IMR-90 (cell line): Measurements from ENCODE around the gene GRID1. TPM values are rescaled to one million over a fixed set of nuclear protein-coding genes. Genes with fewer than 3 reads are reported as not detected.

ENCODE experiments used
- ATAC-seq: fragments of 200-7000 bp; cut with Tn5 transposase; 2 replicates; pipeline ENCODE4 v1.9.1; 2020; ENCODE audit warnings: low read depth, mild to moderate bottlenecking, moderate library complexity
- BruUV-seq: library from RNA; stranded (reverse); fragments of 400-500 nt; replicated peaks from 2 replicates; lab custom pipeline; 2021; lab: Mats Ljungman, UMichigan
- CTCF ChIA-PET: fragments of 300-600 bp; formaldehyde crosslinking; extraction: SDS; loops from one replicate; lab custom pipeline; 2021; ENCODE audit warnings: antibody characterized with exemption; lab: Yijun Ruan, JAX
- POLR2A ChIA-PET: fragments of 300-600 bp; sonication (Branson Sonifier 250); formaldehyde crosslinking; loops from one replicate; lab custom pipeline; 2022; ENCODE audit warnings: antibody characterized with exemption; ENCODE audit not compliant: unreplicated experiment; lab: Charles Lee
- DNase-seq: peaks from one replicate; pipeline ENCODE4 v3.0.0; 2013
- H2AFZ ChIP-seq: replicated peaks from 2 replicates; pipeline ENCODE3; 2013; ENCODE audit warnings: low read length, mild to moderate bottlenecking; ENCODE audit not compliant: poor library complexity
- H2AK5ac ChIP-seq: 2 replicates; pipeline ENCODE4 v1.6.1; 2013; ENCODE audit warnings: low read depth, low read length, inconsistent platforms
- H2AK9ac ChIP-seq: replicated peaks from 2 replicates; pipeline ENCODE3; 2013; ENCODE audit warnings: mild to moderate bottlenecking, low read depth, low read length, moderate library complexity; ENCODE audit not compliant: poor library complexity
- H2BK120ac ChIP-seq: 2 replicates; pipeline ENCODE4 v1.6.1; 2013; ENCODE audit warnings: low read depth, low read length, inconsistent platforms
- H2BK15ac ChIP-seq: 3 replicates; pipeline ENCODE4 v1.6.1; 2013; ENCODE audit warnings: low read depth, low read length, inconsistent platforms
- H2BK20ac ChIP-seq: 2 replicates; pipeline ENCODE4 v1.6.1; 2013; ENCODE audit warnings: low read depth, mild to moderate bottlenecking, inconsistent platforms, low read length, moderate library complexity
- H2BK5ac ChIP-seq: 2 replicates; pipeline ENCODE4 v1.6.1; 2013; ENCODE audit warnings: mild to moderate bottlenecking, low read depth, low read length, inconsistent platforms; ENCODE audit not compliant: poor library complexity, severe bottlenecking
- H3K14ac ChIP-seq: replicated peaks from 2 replicates; pipeline ENCODE4 v1.6.1; 2013; ENCODE audit warnings: low read depth, low read length, inconsistent platforms
- H3K18ac ChIP-seq: 2 replicates; pipeline ENCODE4 v1.6.1; 2013; ENCODE audit warnings: low read depth, low read length, control low read depth
- H3K23ac ChIP-seq: 2 replicates; pipeline ENCODE4 v1.6.1; 2013; ENCODE audit warnings: low read depth, low read length, inconsistent platforms
- H3K27ac ChIP-seq: 2 replicates; pipeline ENCODE4 v1.5.1; 2013; ENCODE audit warnings: mild to moderate bottlenecking, control low read depth, low read length; ENCODE audit not compliant: insufficient read depth
- H3K27me3 ChIP-seq: 2 replicates; pipeline ENCODE4 v1.6.1; 2013; ENCODE audit warnings: low read length; ENCODE audit not compliant: control insufficient read depth, insufficient read depth
- H3K36me3 ChIP-seq: 2 replicates; pipeline ENCODE4 v1.6.1; 2013; ENCODE audit warnings: low read length, mixed read lengths; ENCODE audit not compliant: control insufficient read depth, insufficient read depth
- H3K4ac ChIP-seq: 2 replicates; pipeline ENCODE4 v1.6.1; 2013; ENCODE audit warnings: low read depth, low read length, inconsistent platforms
- H3K4me1 ChIP-seq: 2 replicates; pipeline ENCODE4 v1.6.1; 2013; ENCODE audit warnings: low read length, mixed read lengths; ENCODE audit not compliant: control insufficient read depth, insufficient read depth
- H3K4me2 ChIP-seq: 2 replicates; pipeline ENCODE4 v1.6.1; 2013; ENCODE audit warnings: low read depth, mild to moderate bottlenecking, control low read depth, low read length, moderate library complexity
- H3K4me3 ChIP-seq: 2 replicates; pipeline ENCODE4 v1.5.1; 2013; ENCODE audit warnings: low read depth, mild to moderate bottlenecking, control low read depth, low read length, moderate library complexity; ENCODE audit not compliant: insufficient read depth
- H3K56ac ChIP-seq: 2 replicates; pipeline ENCODE4 v1.6.1; 2013; ENCODE audit warnings: low read length, inconsistent platforms; ENCODE audit not compliant: insufficient read depth; ENCODE audit errors: extremely low read depth
- H3K79me1 ChIP-seq, 2 experiments: 2 replicates each; pipeline ENCODE4 v1.6.1; 2013; ENCODE audit warnings: low read length in 2 of 2, inconsistent platforms in 1 of 2, low read depth in 1 of 2
- H3K9ac ChIP-seq: 2 replicates; pipeline ENCODE4 v1.6.1; 2013; ENCODE audit warnings: low read depth, low read length, control low read depth
- H3K9me1 ChIP-seq: 2 replicates; pipeline ENCODE4 v1.6.1; 2013; ENCODE audit warnings: low read length, inconsistent platforms; ENCODE audit not compliant: insufficient read depth
- H3K9me3 ChIP-seq: 2 replicates; pipeline ENCODE4 v1.6.1; 2013; ENCODE audit warnings: low read length; ENCODE audit not compliant: control insufficient read depth, insufficient read depth
- H4K20me1 ChIP-seq: 2 replicates; pipeline ENCODE4 v1.6.1; 2013; ENCODE audit warnings: low read length, inconsistent platforms; ENCODE audit not compliant: insufficient read depth
- H4K5ac ChIP-seq: 2 replicates; pipeline ENCODE4 v1.6.1; 2013; ENCODE audit warnings: mild to moderate bottlenecking, low read depth, low read length, control low read depth
- H4K8ac ChIP-seq, 2 experiments: 2 replicates each; pipeline ENCODE4 v1.6.1; 2013; ENCODE audit warnings: low read depth in 2 of 2, low read length in 2 of 2, control low read depth in 1 of 2, inconsistent platforms in 1 of 2
- H4K91ac ChIP-seq: 2 replicates; pipeline ENCODE4 v1.6.1; 2013; ENCODE audit warnings: low read depth, low read length, inconsistent platforms; ENCODE audit not compliant: insufficient read depth
- BHLHE40 ChIP-seq: fragments of 150-350 bp; IDR thresholded peaks from 2 replicates; pipeline ENCODE4 v1.6.1; 2016; ENCODE audit warnings: mild to moderate bottlenecking, low read depth, low read length
- CEBPB ChIP-seq: IDR thresholded peaks from 2 replicates; pipeline ENCODE4 v1.6.1; 2012; ENCODE audit warnings: low read depth, low read length, improper control_type of control experiment
- CHD1 ChIP-seq: IDR thresholded peaks from 2 replicates; pipeline ENCODE4 v1.6.1; 2012; ENCODE audit warnings: low read depth, low read length, improper control_type of control experiment
- FOS ChIP-seq: fragments of 150-350 bp; IDR thresholded peaks from 2 replicates; pipeline ENCODE4 v1.6.1; 2016; ENCODE audit warnings: low read depth, low read length
- MAFK ChIP-seq: IDR thresholded peaks from 2 replicates; pipeline ENCODE4 v1.6.1; 2012; ENCODE audit warnings: low read depth, low read length, improper control_type of control experiment
- MAZ ChIP-seq: IDR thresholded peaks from 2 replicates; pipeline ENCODE4 v1.6.1; 2012; ENCODE audit warnings: low read depth, mild to moderate bottlenecking, low read length, improper control_type of control experiment, moderate library complexity, borderline replicate concordance
- MXI1 ChIP-seq: IDR thresholded peaks from 2 replicates; pipeline ENCODE4 v1.6.1; 2012; ENCODE audit warnings: low read depth, mild to moderate bottlenecking, low read length, moderate library complexity, borderline replicate concordance
- NFE2L2 ChIP-seq: fragments of 150-350 bp; IDR thresholded peaks from 2 replicates; pipeline ENCODE4 v1.6.1; 2016; ENCODE audit warnings: low read depth, mild to moderate bottlenecking, low read length
- POLR2A ChIP-seq: IDR thresholded peaks from 2 replicates; pipeline ENCODE4 v1.6.1; 2012; ENCODE audit warnings: mild to moderate bottlenecking, low read depth, low read length
- RAD21 ChIP-seq: IDR thresholded peaks from 2 replicates; pipeline ENCODE4 v1.6.1; 2012; ENCODE audit warnings: low read length, improper control_type of control experiment
- RCOR1 ChIP-seq: IDR thresholded peaks from 2 replicates; pipeline ENCODE4 v1.6.1; 2012; ENCODE audit warnings: mild to moderate bottlenecking, low read length, improper control_type of control experiment; ENCODE audit not compliant: insufficient replicate concordance
- whole genome bisulfite sequencing, 2 experiments: methylation state at CpG; one replicate each; pipeline versions ENCODE4 v1.1.5 to v1.1.7; 2013; ENCODE audit warnings: missing lambda C conversion rate in 2 of 2; ENCODE audit not compliant: insufficient read length in 1 of 2; ENCODE audit errors: extremely low coverage in 2 of 2; 5-methylcytosine and 5-hydroxymethylcytosine counted together
- dilution Hi-C: fragments of 300-500 bp; cut with HindIII; formaldehyde crosslinking; loops from one replicate; pipeline ENCODE4 v1.14.3; 2018; ENCODE audit warnings: low sequenced_read_pairs; ENCODE audit not compliant: unreplicated experiment
- in situ Hi-C: fragments of 300-500 bp; cut with MboI; formaldehyde crosslinking; loops from 3 replicates; pipeline ENCODE4 v1.14.3; 2019; ENCODE audit warnings: low sequenced_read_pairs, inconsistent platforms, mixed read lengths
- intact Hi-C: fragments of 100-400 bp; cut with micrococcal nuclease; formaldehyde crosslinking; loops from 2 replicates; pipeline ENCODE4 v1.10.0; 2022
- polyA plus RNA-seq, 3 experiments: library from polyadenylated mRNA; depleted of rRNA; stranded (reverse); fragments of >200 nt; gene quantifications; 2 replicates each; pipeline ENCODE4 v1.2.3, GENCODE V29; 2012; ENCODE audit warnings: low replicate concordance in 1 of 3
- total RNA-seq: library from RNA; depleted of rRNA; stranded (reverse); fragments of >200 nt; gene quantifications from 2 replicates; pipeline ENCODE4 v1.2.3, GENCODE V29; 2012
- TF ChIP-seq, protein P1 (sequence below): fragments of 150-350 bp; IDR thresholded peaks from 2 replicates; pipeline ENCODE4 v1.6.1; 2017; ENCODE audit warnings: mild to moderate bottlenecking, antibody characterized with exemption, low read length, low read depth
- TF ChIP-seq, protein P2 (sequence below): fragments of 150-350 bp; IDR thresholded peaks from 2 replicates; pipeline ENCODE4 v1.6.1; 2016; ENCODE audit warnings: low read depth, mild to moderate bottlenecking, low read length, moderate library complexity, borderline replicate concordance
- TF ChIP-seq, protein P3 (sequence below): conservative IDR thresholded peaks from 2 replicates; pipeline ENCODE4 v1.5.1; 2012; ENCODE audit warnings: mild to moderate bottlenecking, low read depth, low read length, improper control_type of control experiment

The GRID1 gene
- total and polyA plus RNA-seq, 2 of the 4 experiments (the other 2 are of a cell fraction) = not detected

DNA sequence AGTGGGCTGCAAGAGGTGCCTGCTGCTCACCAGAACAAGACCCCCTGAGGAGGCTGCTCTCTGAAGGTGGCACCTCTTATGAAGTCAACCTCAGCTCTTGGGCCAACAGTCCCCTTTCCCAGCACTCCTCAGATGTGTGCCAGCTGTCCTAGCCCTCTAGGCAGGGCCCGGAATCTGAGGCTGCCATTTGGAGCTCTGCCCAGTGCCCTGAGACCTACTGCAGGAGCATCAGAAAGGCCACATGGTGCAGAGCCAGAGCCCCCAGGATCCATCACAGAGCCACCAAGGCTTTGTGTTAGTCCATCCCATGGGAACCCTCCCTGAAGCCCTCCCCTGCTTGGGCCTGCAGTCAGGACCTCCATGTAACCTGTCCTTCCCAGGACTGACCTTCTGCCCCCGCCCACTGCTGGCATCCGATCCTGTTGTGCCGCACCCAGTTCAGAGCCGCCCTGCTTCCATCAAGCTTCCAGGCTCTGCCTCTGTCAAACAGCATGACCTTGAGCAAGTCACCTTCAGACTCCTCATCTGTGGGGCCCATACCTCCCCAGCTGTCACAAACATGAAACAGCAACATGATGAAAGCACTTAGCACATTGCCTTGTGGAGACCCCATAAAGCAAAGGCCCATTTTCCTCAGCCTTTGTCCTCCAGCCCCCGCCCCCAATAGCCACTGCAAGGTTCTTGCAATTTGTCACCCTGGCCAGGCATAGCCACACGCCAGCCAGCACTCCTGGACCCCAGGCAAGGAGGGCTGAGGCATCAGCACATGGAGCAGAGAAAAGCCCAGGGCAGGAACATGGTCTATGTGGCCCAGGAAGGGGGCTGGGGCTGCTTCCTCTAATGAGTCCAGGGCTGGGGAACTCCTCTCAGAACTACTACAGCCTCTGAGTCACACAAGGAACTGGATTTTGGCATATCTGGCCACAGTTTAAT lies 51.7 kb downstream of the GRID1 start:
- no peak overlapping the region for H4K8ac ChIP-seq

More for the DNA sequence above, 51.7 kb downstream of the GRID1 start:
- no peaks in the 10 kb centered on the region for H3K36me3 ChIP-seq
- no peaks in the 10 kb centered on the region for H3K79me1 ChIP-seq
- ChIA-PET CTCF (no interaction called here), POLR2A (no interaction called here)
- dilution Hi-C loops = no loop called here
- no peak overlapping the region for H3K56ac ChIP-seq
- no peaks in the 10 kb centered on the region for H4K20me1 ChIP-seq
- H2BK15ac ChIP-seq = no peak overlapping the region
- no peak overlapping the region for H2BK20ac ChIP-seq
- in situ Hi-C loops = no loop called here
- TF ChIP-seq, protein P1, sequence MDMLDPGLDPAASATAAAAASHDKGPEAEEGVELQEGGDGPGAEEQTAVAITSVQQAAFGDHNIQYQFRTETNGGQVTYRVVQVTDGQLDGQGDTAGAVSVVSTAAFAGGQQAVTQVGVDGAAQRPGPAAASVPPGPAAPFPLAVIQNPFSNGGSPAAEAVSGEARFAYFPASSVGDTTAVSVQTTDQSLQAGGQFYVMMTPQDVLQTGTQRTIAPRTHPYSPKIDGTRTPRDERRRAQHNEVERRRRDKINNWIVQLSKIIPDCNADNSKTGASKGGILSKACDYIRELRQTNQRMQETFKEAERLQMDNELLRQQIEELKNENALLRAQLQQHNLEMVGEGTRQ = no peak
- TF ChIP-seq, protein P2, sequence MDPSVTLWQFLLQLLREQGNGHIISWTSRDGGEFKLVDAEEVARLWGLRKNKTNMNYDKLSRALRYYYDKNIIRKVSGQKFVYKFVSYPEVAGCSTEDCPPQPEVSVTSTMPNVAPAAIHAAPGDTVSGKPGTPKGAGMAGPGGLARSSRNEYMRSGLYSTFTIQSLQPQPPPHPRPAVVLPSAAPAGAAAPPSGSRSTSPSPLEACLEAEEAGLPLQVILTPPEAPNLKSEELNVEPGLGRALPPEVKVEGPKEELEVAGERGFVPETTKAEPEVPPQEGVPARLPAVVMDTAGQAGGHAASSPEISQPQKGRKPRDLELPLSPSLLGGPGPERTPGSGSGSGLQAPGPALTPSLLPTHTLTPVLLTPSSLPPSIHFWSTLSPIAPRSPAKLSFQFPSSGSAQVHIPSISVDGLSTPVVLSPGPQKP = no peak
- TF ChIP-seq RCOR1 (no peak), MXI1 (no peak), CHD1 (no peak), BHLHE40 (no peak), CEBPB (no peak), NFE2L2 (no peak), FOS (no peak), POLR2A (no peak), MAFK (no peak), RAD21 (no peak), MAZ (no peak)
- TF ChIP-seq, protein P3, sequence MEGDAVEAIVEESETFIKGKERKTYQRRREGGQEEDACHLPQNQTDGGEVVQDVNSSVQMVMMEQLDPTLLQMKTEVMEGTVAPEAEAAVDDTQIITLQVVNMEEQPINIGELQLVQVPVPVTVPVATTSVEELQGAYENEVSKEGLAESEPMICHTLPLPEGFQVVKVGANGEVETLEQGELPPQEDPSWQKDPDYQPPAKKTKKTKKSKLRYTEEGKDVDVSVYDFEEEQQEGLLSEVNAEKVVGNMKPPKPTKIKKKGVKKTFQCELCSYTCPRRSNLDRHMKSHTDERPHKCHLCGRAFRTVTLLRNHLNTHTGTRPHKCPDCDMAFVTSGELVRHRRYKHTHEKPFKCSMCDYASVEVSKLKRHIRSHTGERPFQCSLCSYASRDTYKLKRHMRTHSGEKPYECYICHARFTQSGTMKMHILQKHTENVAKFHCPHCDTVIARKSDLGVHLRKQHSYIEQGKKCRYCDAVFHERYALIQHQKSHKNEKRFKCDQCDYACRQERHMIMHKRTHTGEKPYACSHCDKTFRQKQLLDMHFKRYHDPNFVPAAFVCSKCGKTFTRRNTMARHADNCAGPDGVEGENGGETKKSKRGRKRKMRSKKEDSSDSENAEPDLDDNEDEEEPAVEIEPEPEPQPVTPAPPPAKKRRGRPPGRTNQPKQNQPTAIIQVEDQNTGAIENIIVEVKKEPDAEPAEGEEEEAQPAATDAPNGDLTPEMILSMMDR = no peak
- no peak overlapping the region for H2AK5ac ChIP-seq
- no peak overlapping the region for H2AK9ac ChIP-seq
- no peaks in the 10 kb centered on the region for H3K27me3 ChIP-seq
- no peak overlapping the region for H3K18ac ChIP-seq
- H3K9me3 ChIP-seq = no peaks in the 10 kb centered on the region
- no peak overlapping the region for H3K14ac ChIP-seq
- H3K23ac ChIP-seq = no peak overlapping the region
- no peak overlapping the region for H3K4me2 ChIP-seq
- no peaks in the 10 kb centered on the region for H3K4me1 ChIP-seq
- H3K4ac ChIP-seq = no peak overlapping the region
- no TSS peak for BruUV-seq
- no peak for ATAC-seq
- H4K91ac ChIP-seq = no peak overlapping the region
- H2BK120ac ChIP-seq = no peak overlapping the region
- H3K9ac ChIP-seq = no peak overlapping the region
- H4K5ac ChIP-seq = no peak overlapping the region
- WGBS, 2 experiments = 22% methylated on average over 3 of the region's 7 CpGs; no CpG with 5 or more reads in 1 of the 2 experiments
- DNase-seq = no peak
- no peak overlapping the region for H3K4me3 ChIP-seq
- no peak overlapping the region for H2BK5ac ChIP-seq
- intact Hi-C loops = no loop called here
- no peak overlapping the region for H2AFZ ChIP-seq
- no peaks in the 10 kb centered on the region for H3K9me1 ChIP-seq
- no peak overlapping the region for H3K27ac ChIP-seq
